Lower leg skin (tissue), 4 donors: ENCODE measurements around the gene ME2. TPM values are rescaled to one million over a fixed set of nuclear protein-coding genes. Genes with fewer than 3 reads are reported as not detected.
"Not testable (repeated sequence)": the region's sequence is repeated elsewhere in the genome, so short reads cannot be mapped to it uniquely, and the experiment has no call there.

Experiments
- DNase-seq, 2 donors: peaks; one replicate each; pipeline ENCODE4 v3.0.0-alpha.2; 2019; ENCODE audit warnings: low spot score in 2 of 2
- H3K4me3 ChIP-seq: fragments of 200-600 bp; sonication (generic); 2 replicates; pipeline ENCODE4 v1.5.1; 2017; ENCODE audit warnings: mild to moderate bottlenecking, low read depth; ENCODE audit not compliant: poor library complexity, severe bottlenecking
- POLR2A ChIP-seq, 2 donors: fragments of 450-650 bp; IDR thresholded peaks; one replicate each; pipeline ENCODE4 v1.6.1; 2016 to 2017; ENCODE audit warnings: antibody characterized with exemption in 2 of 2, mild to moderate bottlenecking in 1 of 2, moderate library complexity in 1 of 2
- WGBS, 2 donors: methylation state at CpG; one replicate each; pipeline ENCODE4 v1.1.5; 2018; 5-methylcytosine and 5-hydroxymethylcytosine counted together
- intact Hi-C: fragments of 100-400 bp; cut with DNase I; formaldehyde crosslinking; loops from one replicate; pipeline ENCODE4 v1.15.0; 2023; ENCODE audit warnings: low total_unique reads
- total RNA-seq, 4 donors: library from RNA; depleted of rRNA; stranded (reverse); fragments of >200 nt; gene quantifications; one replicate each; pipeline ENCODE4 v1.1.0, GENCODE V29; 2016
- TF ChIP-seq, protein P1 (sequence below), 3 donors: fragments of 450-650 bp; IDR thresholded peaks; one replicate each; pipeline ENCODE4 v1.5.1; 2016; ENCODE audit warnings: antibody characterized with exemption in 3 of 3, mild to moderate bottlenecking in 3 of 3, moderate library complexity in 2 of 3

The ME2 gene
- total RNA-seq, 4 donors from 2014 or later, result 10.4 to 25.5 (median 21.4) TPM

DNA sequence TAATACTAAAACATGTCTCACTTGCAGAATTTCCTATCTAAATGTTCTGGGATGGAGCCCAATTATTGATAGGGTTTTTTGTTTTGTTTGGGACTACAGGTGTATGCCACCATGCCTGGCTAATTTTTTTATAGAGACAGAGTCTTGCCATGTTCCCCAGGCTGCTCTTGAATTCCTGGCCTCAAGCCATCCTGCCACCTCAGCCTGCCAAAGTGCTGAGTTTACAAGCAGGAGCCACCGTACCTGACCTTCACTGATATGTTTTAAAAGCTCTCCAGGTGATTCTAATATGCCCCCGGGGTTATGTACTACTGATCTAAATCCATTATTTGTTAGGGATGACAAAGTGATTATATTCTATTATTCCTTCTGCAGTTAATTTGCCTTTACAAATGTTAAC, 91.1 kb downstream of the ME2 start:
- TF ChIP-seq, protein P1, sequence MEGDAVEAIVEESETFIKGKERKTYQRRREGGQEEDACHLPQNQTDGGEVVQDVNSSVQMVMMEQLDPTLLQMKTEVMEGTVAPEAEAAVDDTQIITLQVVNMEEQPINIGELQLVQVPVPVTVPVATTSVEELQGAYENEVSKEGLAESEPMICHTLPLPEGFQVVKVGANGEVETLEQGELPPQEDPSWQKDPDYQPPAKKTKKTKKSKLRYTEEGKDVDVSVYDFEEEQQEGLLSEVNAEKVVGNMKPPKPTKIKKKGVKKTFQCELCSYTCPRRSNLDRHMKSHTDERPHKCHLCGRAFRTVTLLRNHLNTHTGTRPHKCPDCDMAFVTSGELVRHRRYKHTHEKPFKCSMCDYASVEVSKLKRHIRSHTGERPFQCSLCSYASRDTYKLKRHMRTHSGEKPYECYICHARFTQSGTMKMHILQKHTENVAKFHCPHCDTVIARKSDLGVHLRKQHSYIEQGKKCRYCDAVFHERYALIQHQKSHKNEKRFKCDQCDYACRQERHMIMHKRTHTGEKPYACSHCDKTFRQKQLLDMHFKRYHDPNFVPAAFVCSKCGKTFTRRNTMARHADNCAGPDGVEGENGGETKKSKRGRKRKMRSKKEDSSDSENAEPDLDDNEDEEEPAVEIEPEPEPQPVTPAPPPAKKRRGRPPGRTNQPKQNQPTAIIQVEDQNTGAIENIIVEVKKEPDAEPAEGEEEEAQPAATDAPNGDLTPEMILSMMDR (IDR thresholded peaks at IDR 0.05), result no peak
- no peak for TF ChIP-seq POLR2A (IDR thresholded peaks at IDR 0.05)
- WGBS, 2 donors, result 27 to 44% methylated on average over 2 of the region's 2 CpGs
- no peak for DNase-seq
- H3K4me3 ChIP-seq, result no peak overlapping the region
- intact Hi-C loops, result no loop called here

DNA sequence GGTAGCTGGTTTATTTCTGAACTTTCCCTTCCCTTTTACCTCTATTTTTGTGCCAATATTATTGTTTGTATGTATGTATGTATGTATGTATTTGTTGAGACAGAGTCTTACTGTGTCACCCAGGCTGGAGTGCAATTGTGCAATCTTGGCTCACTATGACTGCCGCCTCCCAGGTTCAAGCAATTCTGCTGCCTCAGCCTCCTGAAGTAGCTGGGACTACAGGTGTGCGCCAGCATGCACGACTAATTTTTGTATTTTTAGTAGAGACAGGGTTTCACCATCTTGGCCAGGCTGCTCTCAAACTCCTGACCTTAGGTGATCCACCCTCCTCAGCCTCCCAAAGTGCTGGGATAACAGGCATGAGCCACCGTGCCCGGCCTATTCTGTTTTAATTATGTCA, 93.5 kb downstream of the ME2 start:
- DNase-seq, intact Hi-C loops, H3K4me3 ChIP-seq: not testable (repeated sequence)
- 73 to 83% methylated on average over 5 of the region's 5 CpGs for WGBS, 2 donors

DNA sequence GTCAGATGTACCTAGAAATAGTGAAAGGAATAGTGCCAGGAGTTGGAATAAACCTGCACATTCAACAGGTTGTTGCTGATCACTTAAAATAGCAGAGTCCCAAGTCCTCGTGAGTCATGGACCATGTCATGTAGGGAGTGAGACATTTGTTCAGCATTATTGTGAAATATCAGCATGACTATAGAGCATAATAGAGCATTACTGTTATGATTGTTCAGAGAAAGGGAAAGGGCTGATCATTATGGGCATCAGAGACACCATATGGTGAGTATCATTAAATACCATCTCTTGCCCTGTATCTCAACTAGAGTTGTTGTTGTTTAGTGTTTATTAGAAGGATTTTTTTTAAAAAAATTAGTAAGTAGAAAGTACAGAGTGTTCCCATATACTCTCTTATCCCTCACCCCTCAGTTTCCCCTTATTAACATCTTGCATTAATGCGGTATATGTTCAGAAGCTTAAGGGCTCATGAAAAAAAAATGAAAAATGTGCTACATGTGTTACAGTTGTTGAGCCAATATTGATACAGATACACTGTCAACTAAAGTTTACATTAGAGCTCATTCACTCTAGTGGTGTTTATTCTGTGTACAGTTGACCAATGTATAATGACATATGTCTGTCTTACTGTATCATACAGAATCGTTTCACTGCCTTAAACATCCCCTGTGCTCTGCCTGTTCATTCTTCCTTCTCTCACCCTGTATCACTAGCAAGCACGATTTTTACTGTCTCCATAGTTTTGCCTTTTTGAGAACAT, 94.6 kb downstream of the ME2 start:
- WGBS, 2 donors, result 76 to 81% methylated on average over 4 of the region's 4 CpGs
- TF ChIP-seq POLR2A (IDR thresholded peaks at IDR 0.05), result no peak
- TF ChIP-seq, protein P1 (IDR thresholded peaks at IDR 0.05), result no peak
- H3K4me3 ChIP-seq, result no peak overlapping the region
- no peak for DNase-seq
- intact Hi-C loops, result no loop called here

DNA sequence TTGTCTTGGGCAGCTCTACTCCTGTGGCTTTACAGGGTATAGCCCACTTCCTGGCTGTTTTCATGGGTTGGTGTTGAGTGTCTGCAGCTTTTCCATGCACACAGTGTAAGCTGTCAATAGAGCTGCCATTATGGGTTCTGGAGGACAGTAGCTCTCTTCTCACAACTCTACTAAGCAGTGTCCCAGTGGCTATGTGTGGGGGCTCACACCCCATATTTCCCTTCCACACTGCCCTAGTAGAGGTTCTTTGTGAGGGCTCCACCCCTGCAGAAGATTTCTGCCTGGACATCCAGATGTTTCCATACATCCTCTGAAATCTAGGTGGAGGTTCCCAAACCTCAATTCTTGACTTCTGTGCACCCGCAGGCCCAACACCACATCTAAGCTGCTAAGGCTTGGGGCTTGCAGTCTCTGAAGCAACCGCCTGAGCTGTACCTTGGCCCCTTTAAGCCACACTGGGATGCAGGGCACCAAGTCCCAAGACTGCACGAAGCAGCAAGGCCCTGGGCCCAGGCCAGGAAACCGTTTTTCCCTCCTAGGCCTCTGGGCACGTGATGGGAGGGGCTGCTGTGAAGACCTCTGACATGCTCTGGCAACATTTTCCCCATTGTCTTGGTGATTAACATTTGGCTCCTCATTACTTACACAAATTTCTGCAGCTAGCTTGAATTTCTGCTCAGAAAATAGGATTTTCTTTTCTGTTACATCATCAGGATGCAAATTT, 98.3 kb downstream of the ME2 start:
- no peak for DNase-seq
- H3K4me3 ChIP-seq, result no peak overlapping the region
- TF ChIP-seq POLR2A (IDR thresholded peaks at IDR 0.05), result no peak
- TF ChIP-seq, protein P1 (IDR thresholded peaks at IDR 0.05), result no peak
- intact Hi-C loops, result no loop called here
- WGBS, 2 donors, result 72 to 91% methylated on average over 5 of the region's 5 CpGs

DNA sequence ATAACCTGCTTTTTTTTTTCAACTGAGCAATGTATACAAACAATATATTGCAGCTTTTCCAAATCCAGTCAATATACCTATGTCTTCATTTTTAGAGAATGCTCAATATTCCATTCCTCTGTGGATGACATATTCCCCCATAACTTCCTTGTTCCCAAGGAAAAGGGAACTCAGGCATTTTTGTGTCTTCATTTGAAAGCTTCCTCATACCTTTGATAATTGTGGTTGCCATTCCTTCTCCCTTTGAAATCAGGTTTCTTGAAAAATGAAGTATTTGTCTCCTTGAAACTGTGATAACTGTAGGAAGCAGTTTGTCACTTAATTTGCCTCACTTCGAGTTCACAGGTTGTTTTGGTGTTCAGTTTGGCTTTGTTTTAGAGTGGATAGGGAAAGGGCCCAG, 102.5 kb downstream of the ME2 start:
- no peak overlapping the region for H3K4me3 ChIP-seq
- WGBS, 2 donors, result 69 to 73% methylated on average over 1 of the region's 1 CpG
- TF ChIP-seq, protein P1 (IDR thresholded peaks at IDR 0.05), result no peak
- TF ChIP-seq POLR2A (IDR thresholded peaks at IDR 0.05), result no peak
- intact Hi-C loops, result no loop called here
- no peak for DNase-seq

DNA sequence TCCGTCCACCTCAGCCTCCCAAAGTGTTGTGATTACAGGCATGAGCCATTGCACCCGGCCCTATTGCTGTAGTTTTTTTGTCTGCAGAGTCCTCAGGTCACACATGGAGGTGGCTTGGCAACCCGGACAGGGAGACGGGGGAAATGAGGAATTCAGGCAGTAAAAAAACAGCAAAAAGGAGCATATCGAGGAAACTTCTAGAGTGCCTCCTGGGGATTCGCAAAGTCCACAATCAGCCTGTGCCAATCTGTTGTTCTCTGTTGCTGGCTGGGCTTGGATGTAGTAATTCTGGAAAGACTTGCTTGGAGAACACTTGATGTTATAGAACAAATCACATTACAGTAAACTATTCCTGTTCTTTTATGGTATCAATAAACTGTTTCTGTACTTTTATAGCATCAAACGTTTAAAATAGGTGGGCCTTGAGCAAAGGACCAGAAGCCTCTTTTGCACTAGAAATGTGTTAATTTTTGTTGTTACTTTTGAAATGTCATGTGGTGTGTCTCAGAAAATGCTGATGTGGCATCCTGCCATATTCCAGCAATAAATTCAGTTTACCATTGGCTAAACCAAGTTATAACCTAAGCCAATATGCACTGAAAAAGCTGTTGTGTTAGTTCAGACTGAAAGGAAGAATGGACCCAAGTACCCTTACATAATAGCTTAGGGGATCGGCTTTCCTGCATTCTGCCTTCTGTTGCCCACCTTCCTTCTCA, 103.3 kb downstream of the ME2 start:
- TF ChIP-seq, protein P1 (IDR thresholded peaks at IDR 0.05), result no peak
- TF ChIP-seq POLR2A (IDR thresholded peaks at IDR 0.05), result no peak
- H3K4me3 ChIP-seq, result no peak overlapping the region
- no peak for DNase-seq
- 77 to 78% methylated on average over 8 of the region's 8 CpGs for WGBS, 2 donors
- intact Hi-C loops, result no loop called here
